CD4-positive, CD25-positive, alpha-beta regulatory T cell (primary cell): ENCODE results near the gene CEP350. TPM values are rescaled to one million over a fixed set of nuclear protein-coding genes. Genes with fewer than 3 reads are reported as not detected.

Experiments used
- ATAC-seq, 2 donors: fragments of 150-1000 bp; cut with Tn5 transposase; one replicate each; pipeline ENCODE4 v1.10.0; 2021; ENCODE audit warnings: low read depth in 2 of 2, moderate number of reproducible peaks in 2 of 2, moderate library complexity in 1 of 2
- DNase-seq, 3 donors: peaks; one replicate each; pipeline versions ENCODE4 v3.0.0 to v3.0.0-alpha.2; 2012 to 2022; ENCODE audit warnings: mixed read lengths in 1 of 3
- H3K27ac ChIP-seq: one replicate; pipeline ENCODE4 v1.7.0; 2013; ENCODE audit warnings: mild to moderate bottlenecking, low read length; ENCODE audit not compliant: insufficient read depth, poor library complexity, severe bottlenecking
- H3K27me3 ChIP-seq: one replicate; pipeline ENCODE4 v1.7.0; 2013; ENCODE audit warnings: low read length; ENCODE audit not compliant: control insufficient read depth, insufficient read depth
- H3K36me3 ChIP-seq: one replicate; pipeline ENCODE4 v1.7.0; 2013; ENCODE audit warnings: mild to moderate bottlenecking, low read length, moderate library complexity; ENCODE audit not compliant: control insufficient read depth, insufficient read depth
- H3K4me1 ChIP-seq: 2 replicates; pipeline ENCODE4 v1.7.0; 2013; ENCODE audit warnings: mild to moderate bottlenecking, low read length; ENCODE audit not compliant: insufficient read depth, control insufficient read depth, poor library complexity, severe bottlenecking
- H3K4me3 ChIP-seq: one replicate; pipeline ENCODE4 v1.7.0; 2013; ENCODE audit warnings: low read depth, mild to moderate bottlenecking, low read length, moderate library complexity
- H3K9me3 ChIP-seq, 2 experiments: 1 replicate in 1 of 2; 2 replicates in 1 of 2; pipeline ENCODE4 v1.7.0; 2013; ENCODE audit warnings: low read length in 2 of 2, mild to moderate bottlenecking in 1 of 2, moderate library complexity in 1 of 2; ENCODE audit not compliant: control insufficient read depth in 2 of 2
- H3K27ac Mint-ChIP-seq, 3 donors: one replicate each; pipeline ENCODE4 v1.8.0; 2020 to 2022; ENCODE audit warnings: mild to moderate bottlenecking in 3 of 3, mixed read lengths in 3 of 3, moderate library complexity in 2 of 3
- H3K27me3 Mint-ChIP-seq: one replicate; pipeline ENCODE4 v1.8.0; 2022; ENCODE audit warnings: mild to moderate bottlenecking, mixed read lengths
- H3K36me3 Mint-ChIP-seq: one replicate; pipeline ENCODE4 v1.8.0; 2020; ENCODE audit warnings: mixed read lengths
- H3K4me1 Mint-ChIP-seq, 4 donors: one replicate each; pipeline ENCODE4 v1.8.0; 2020 to 2022; ENCODE audit warnings: mixed read lengths in 4 of 4, mild to moderate bottlenecking in 1 of 4
- H3K4me3 Mint-ChIP-seq, 4 donors: one replicate each; pipeline ENCODE4 v1.8.0; 2020 to 2022; ENCODE audit warnings: mild to moderate bottlenecking in 4 of 4, mixed read lengths in 4 of 4, moderate library complexity in 3 of 4
- H3K9me3 Mint-ChIP-seq, 7 donors: one replicate each; pipeline ENCODE4 v1.8.0; 2020 to 2022; ENCODE audit warnings: mixed read lengths in 7 of 7, mild to moderate bottlenecking in 3 of 7, moderate library complexity in 2 of 7
- polyA plus RNA-seq, 4 donors: library from polyadenylated mRNA; unstranded; fragments of 300-500 nt; fragmentation: Illumina TruSeq; gene quantifications; one replicate each; pipeline ENCODE4 v1.2.3, GENCODE V29; 2021
- total RNA-seq: library from RNA; stranded (reverse); gene quantifications from one replicate; pipeline ENCODE4 v1.2.3, GENCODE V29; 2022

Gene CEP350
- total and polyA plus RNA-seq, 5 donors from 2014 or later = 20.4 to 69.9 (median 26.5) TPM

- peak; percentile 84 to 93 (median 90) for DNase-seq
- peak within 1 kb of the TSS; percentile 84 to 96 (median 94) for H3K4me3 Mint-ChIP-seq
- H3K9me3 ChIP-seq = no peaks in the 10 kb centered on the region
- H3K27ac Mint-ChIP-seq = peak within 1 kb of the TSS; percentile 94 to 95 (median 94)
- H3K4me1 ChIP-seq = peaks cover 24% of the 10 kb centered on the region
- peak within 1 kb of the TSS; percentile 71 for H3K27ac ChIP-seq
- no peaks in the 10 kb centered on the region for H3K27me3 ChIP-seq
- peaks cover 0 to 2% (median 0%) of the 10 kb centered on the region in 7 donors for H3K9me3 Mint-ChIP-seq
- peak within 1 kb of the TSS; percentile 90 for H3K4me3 ChIP-seq
- no peaks in the 10 kb centered on the region for H3K36me3 Mint-ChIP-seq
- H3K36me3 ChIP-seq = no peaks in the 10 kb centered on the region
- ATAC-seq = peak; percentile 96 to 97
- no peaks in the 10 kb centered on the region for H3K27me3 Mint-ChIP-seq
- peaks cover 9 to 38% (median 32%) of the 10 kb centered on the region in 4 donors for H3K4me1 Mint-ChIP-seq
These were observed 199.9 kb downstream of the CEP350 start, which contains the start of gene QSOX1 for GRCh38 chr1:180154325-180155181. Gene QSOX1 (plus strand): TSS chr1:180154869. CDS start chr1:180154908, 39 bp downstream.

DNA sequence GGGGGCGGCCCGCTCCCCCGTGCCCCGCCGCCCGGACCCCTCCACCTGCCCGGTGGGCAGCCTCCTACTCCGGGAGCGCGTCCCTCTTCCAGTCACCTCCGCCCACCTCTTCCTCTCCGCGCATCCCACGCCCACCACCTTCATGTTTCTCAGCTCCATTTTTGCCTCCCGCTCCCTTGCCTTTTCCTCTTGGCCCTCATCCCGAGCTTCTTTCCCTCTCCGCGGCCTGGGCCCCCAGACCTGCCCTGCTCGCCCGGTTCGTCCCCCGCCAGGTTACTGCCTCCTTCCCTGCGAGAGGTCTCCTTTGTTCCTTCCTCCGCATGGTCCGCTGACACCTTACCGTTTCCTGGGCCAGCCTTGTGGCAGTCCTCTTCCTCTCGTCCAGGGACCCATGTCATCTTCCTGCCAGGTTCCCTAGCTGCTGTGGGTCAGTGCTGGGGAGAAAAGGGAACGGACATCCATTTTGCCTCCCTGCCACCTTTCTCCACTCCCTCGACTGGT lies 200.6 kb downstream of the CEP350 start:
- no peaks in the 10 kb centered on the region for H3K27me3 Mint-ChIP-seq
- no peaks in the 10 kb centered on the region for H3K36me3 ChIP-seq
- ATAC-seq = no peak
- peaks cover 24% of the 10 kb centered on the region for H3K4me1 ChIP-seq
- peak overlapping the region; percentile 84 to 96 (median 91) for H3K4me3 Mint-ChIP-seq
- H3K36me3 Mint-ChIP-seq = no peaks in the 10 kb centered on the region
- H3K27ac ChIP-seq = peak overlapping the region; percentile 71
- H3K27me3 ChIP-seq = no peaks in the 10 kb centered on the region
- H3K4me1 Mint-ChIP-seq = peaks cover 13 to 38% (median 33%) of the 10 kb centered on the region in 4 donors
- H3K9me3 Mint-ChIP-seq = peaks cover 0 to 2% (median 0%) of the 10 kb centered on the region in 7 donors
- peak overlapping the region; percentile 82 for H3K4me3 ChIP-seq
- peak overlapping the region; percentile 94 to 95 (median 94) for H3K27ac Mint-ChIP-seq
- no peaks in the 10 kb centered on the region for H3K9me3 ChIP-seq
- peak in 2 of 3 donors; percentile 2 to 26 for DNase-seq

GRCh38 chr1:180156201-180156600 lies 201.6 kb downstream of the CEP350 start:
- H3K4me3 Mint-ChIP-seq = peak overlapping the region; percentile 81 to 96 (median 86)
- Histone ChIP-seq H3K36me3 (no peaks in the 10 kb centered on the region), H3K27ac (no peak overlapping the region), H3K4me1 (peaks cover 24% of the 10 kb centered on the region), H3K4me3 (peak overlapping the region; percentile 82), H3K27me3 (no peaks in the 10 kb centered on the region), H3K9me3 (no peaks in the 10 kb centered on the region)
- peak overlapping the region in 2 of 3 donors; percentile 43 to 94 for H3K27ac Mint-ChIP-seq
- H3K4me1 Mint-ChIP-seq = peaks cover 13 to 38% (median 35%) of the 10 kb centered on the region in 4 donors
- H3K9me3 Mint-ChIP-seq = peaks cover 0 to 2% (median 0%) of the 10 kb centered on the region in 7 donors
- ATAC-seq (no peak), DNase-seq (no peak)
- H3K36me3 Mint-ChIP-seq = no peaks in the 10 kb centered on the region
- H3K27me3 Mint-ChIP-seq = no peaks in the 10 kb centered on the region

- ATAC-seq = no peak
- Mint-ChIP-seq H3K9me3 (peaks cover 0 to 2% (median 0%) of the 10 kb centered on the region in 7 donors), H3K27me3 (no peaks in the 10 kb centered on the region), H3K36me3 (no peaks in the 10 kb centered on the region), H3K27ac (peak overlapping the region in 1 of 3 donors; percentile 59), H3K4me3 (peak overlapping the region; percentile 27 to 84 (median 54)), H3K4me1 (peaks cover 13 to 38% (median 35%) of the 10 kb centered on the region in 4 donors)
- Histone ChIP-seq H3K4me1 (peaks cover 24% of the 10 kb centered on the region), H3K4me3 (no peak overlapping the region), H3K9me3 (no peaks in the 10 kb centered on the region), H3K36me3 (no peaks in the 10 kb centered on the region), H3K27ac (no peak overlapping the region), H3K27me3 (no peaks in the 10 kb centered on the region)
- DNase-seq = no peak
These were observed 202.1 kb downstream of the CEP350 start for GRCh38 chr1:180156631-180157091.

- DNase-seq = no peak
- ATAC-seq = no peak
- Mint-ChIP-seq H3K9me3 (peaks cover 0 to 2% (median 0%) of the 10 kb centered on the region in 7 donors), H3K27me3 (no peaks in the 10 kb centered on the region), H3K4me1 (peaks cover 13 to 38% (median 35%) of the 10 kb centered on the region in 4 donors), H3K4me3 (peak overlapping the region in 2 of 4 donors; percentile 27 to 81), H3K27ac (no peak overlapping the region), H3K36me3 (no peaks in the 10 kb centered on the region)
- Histone ChIP-seq H3K4me3 (no peak overlapping the region), H3K4me1 (peaks cover 24% of the 10 kb centered on the region), H3K9me3 (no peaks in the 10 kb centered on the region), H3K27me3 (no peaks in the 10 kb centered on the region), H3K27ac (no peak overlapping the region), H3K36me3 (no peaks in the 10 kb centered on the region)
These were observed 202.5 kb downstream of the CEP350 start for GRCh38 chr1:180157108-180157507.

- H3K4me1 ChIP-seq = peaks cover 24% of the 10 kb centered on the region
- H3K27ac ChIP-seq = no peak overlapping the region
- H3K27me3 ChIP-seq = no peaks in the 10 kb centered on the region
- no peak overlapping the region for H3K27ac Mint-ChIP-seq
- no peaks in the 10 kb centered on the region for H3K9me3 ChIP-seq
- H3K9me3 Mint-ChIP-seq = peaks cover 0 to 2% (median 0%) of the 10 kb centered on the region in 7 donors
- DNase-seq (no peak), ATAC-seq (no peak)
- H3K27me3 Mint-ChIP-seq = no peaks in the 10 kb centered on the region
- no peak overlapping the region for H3K4me3 ChIP-seq
- H3K36me3 ChIP-seq = no peaks in the 10 kb centered on the region
- peaks cover 13 to 38% (median 35%) of the 10 kb centered on the region in 4 donors for H3K4me1 Mint-ChIP-seq
- H3K4me3 Mint-ChIP-seq = no peak overlapping the region
- H3K36me3 Mint-ChIP-seq = no peaks in the 10 kb centered on the region
These were observed 203.0 kb downstream of the CEP350 start for GRCh38 chr1:180157576-180158057.

DNA sequence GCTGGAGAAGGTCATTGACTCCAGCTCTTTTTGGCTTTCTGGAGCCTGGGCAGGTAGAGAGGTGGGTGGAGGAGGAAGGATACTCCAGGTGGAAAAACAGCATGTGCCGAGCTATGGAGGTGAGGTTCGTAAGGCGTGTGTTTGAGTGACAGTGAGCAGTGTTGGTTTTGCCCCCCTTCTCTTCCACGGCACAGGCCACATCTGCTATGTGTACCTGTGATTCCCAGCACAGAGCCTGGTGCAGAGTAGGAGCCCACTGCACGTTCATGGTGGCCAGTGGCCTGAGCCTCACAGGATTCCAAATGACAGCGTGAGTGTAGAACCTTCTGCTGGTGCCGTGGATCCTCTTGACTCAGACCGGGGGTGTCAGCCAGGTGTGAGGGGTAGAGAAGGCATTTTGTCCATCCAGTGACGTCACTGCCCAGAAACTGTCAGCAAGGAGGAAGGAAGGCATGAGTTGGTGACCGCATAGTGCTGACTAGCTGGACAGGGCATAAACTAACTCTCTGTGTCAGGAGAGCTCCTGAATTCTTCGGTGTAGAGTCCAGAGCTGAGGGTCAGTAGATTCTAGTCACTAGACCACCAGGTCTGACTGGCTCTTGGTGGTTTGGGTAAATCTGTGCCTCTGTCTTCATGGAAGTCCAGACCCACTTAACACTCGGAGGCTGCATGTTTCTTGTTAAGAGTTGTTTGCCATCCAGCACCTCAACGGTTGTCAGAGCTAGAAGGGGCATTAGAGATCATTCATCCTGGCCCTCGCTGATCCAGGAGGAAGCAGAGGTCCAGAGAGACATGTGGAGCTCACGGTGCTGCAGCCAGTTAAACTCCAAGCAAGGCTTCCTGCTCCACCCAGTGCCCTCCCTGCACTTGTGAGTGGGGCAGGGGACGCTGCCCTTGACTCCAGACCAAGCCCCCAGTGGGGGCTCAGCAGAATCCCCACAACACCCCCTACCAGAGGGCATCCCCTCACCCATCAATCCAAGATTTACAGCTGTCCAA lies 203.8 kb downstream of the CEP350 start:
- ATAC-seq (no peak), DNase-seq (no peak)
- Mint-ChIP-seq H3K27me3 (no peaks in the 10 kb centered on the region), H3K4me3 (peak overlapping the region in 2 of 4 donors; percentile 51 to 57), H3K36me3 (no peaks in the 10 kb centered on the region), H3K4me1 (peaks cover 18 to 38% (median 35%) of the 10 kb centered on the region in 4 donors), H3K27ac (no peak overlapping the region), H3K9me3 (peaks cover 0 to 2% (median 0%) of the 10 kb centered on the region in 7 donors)
- no peaks in the 10 kb centered on the region for H3K27me3 ChIP-seq
- H3K9me3 ChIP-seq = no peaks in the 10 kb centered on the region
- H3K4me3 ChIP-seq = no peak overlapping the region
- no peaks in the 10 kb centered on the region for H3K36me3 ChIP-seq
- no peak overlapping the region for H3K27ac ChIP-seq
- peaks cover 24% of the 10 kb centered on the region for H3K4me1 ChIP-seq
